SK-N-SH treated with all-trans-retinoic acid at 6 μM for 48 hours (cell line): Measurements from ENCODE around the gene SEMG2.

Experiments used
- ARNTL ChIP-seq: fragments of 450-650 bp; formaldehyde crosslinking; IDR thresholded peaks from 2 replicates; pipeline ENCODE4 v1.5.0; 2020; ENCODE audit warnings: low read depth, mild to moderate bottlenecking, moderate library complexity, borderline replicate concordance
- BACH2 ChIP-seq: fragments of 250-450 bp; sonication (Bioruptor Pico); IDR thresholded peaks from 2 replicates; pipeline ENCODE4 v1.9.0; 2021; ENCODE audit warnings: mild to moderate bottlenecking, borderline replicate concordance
- CSDC2 ChIP-seq: fragments of 250-450 bp; sonication (Bioruptor Pico); IDR thresholded peaks from 2 replicates; pipeline ENCODE4 v1.5.0; 2020; ENCODE audit warnings: mild to moderate bottlenecking, moderate library complexity
- CSRNP3 ChIP-seq: fragments of 250-450 bp; sonication (Bioruptor Pico); IDR thresholded peaks from 2 replicates; pipeline ENCODE4 v1.5.1; 2021; ENCODE audit warnings: mild to moderate bottlenecking, moderate library complexity
- GLIS3 ChIP-seq: fragments of 250-450 bp; sonication (Bioruptor Pico); IDR thresholded peaks from 2 replicates; pipeline ENCODE4 v1.5.0; 2020; ENCODE audit warnings: mild to moderate bottlenecking, moderate library complexity
- ISL1 ChIP-seq: fragments of 250-450 bp; sonication (Bioruptor Pico); IDR thresholded peaks from 2 replicates; pipeline ENCODE4 v2.1.2; 2022; ENCODE audit warnings: mild to moderate bottlenecking, moderate library complexity
- PATZ1 ChIP-seq: fragments of 250-450 bp; sonication (Bioruptor Pico); IDR thresholded peaks from 2 replicates; pipeline ENCODE4 v1.8.0; 2020; ENCODE audit warnings: mild to moderate bottlenecking, moderate library complexity, borderline replicate concordance
- PPARA ChIP-seq: fragments of 250-450 bp; sonication (Bioruptor Pico); IDR thresholded peaks from 2 replicates; pipeline ENCODE4 v1.5.0; 2020; ENCODE audit warnings: mild to moderate bottlenecking, borderline replicate concordance
- RARB ChIP-seq: fragments of 250-450 bp; sonication (Bioruptor Pico); IDR thresholded peaks from 2 replicates; pipeline ENCODE4 v1.8.0; 2021; ENCODE audit warnings: mild to moderate bottlenecking, moderate library complexity
- TCF4 ChIP-seq: fragments of 250-450 bp; sonication (Bioruptor Pico); IDR thresholded peaks from 2 replicates; pipeline ENCODE4 v1.8.0; 2021; ENCODE audit warnings: mild to moderate bottlenecking, moderate library complexity, borderline replicate concordance
- ZFP3 ChIP-seq: fragments of 250-450 bp; sonication (Bioruptor Pico); IDR thresholded peaks from 2 replicates; pipeline ENCODE4 v1.5.0; 2020; ENCODE audit warnings: mild to moderate bottlenecking, moderate library complexity
- ZFP30 ChIP-seq: fragments of 450-650 bp; formaldehyde crosslinking; IDR thresholded peaks from 2 replicates; pipeline ENCODE4 v1.5.0; 2022; ENCODE audit warnings: mild to moderate bottlenecking, moderate library complexity
- ZNF565 ChIP-seq: fragments of 450-650 bp; formaldehyde crosslinking; conservative IDR thresholded peaks from 2 replicates; pipeline ENCODE4 v1.5.0; 2020; ENCODE audit warnings: low read depth, mild to moderate bottlenecking, moderate library complexity
- ZNF8 ChIP-seq: fragments of 450-650 bp; formaldehyde crosslinking; IDR thresholded peaks from 2 replicates; pipeline ENCODE4 v1.5.0; 2020; ENCODE audit warnings: mild to moderate bottlenecking, moderate library complexity

- TF ChIP-seq PATZ1 (CRISPR knock-in tag) (no peak), ZNF8 (CRISPR knock-in tag) (no peak), ZFP3 (CRISPR knock-in tag) (no peak), TCF4 (CRISPR knock-in tag) (no peak), ZFP30 (CRISPR knock-in tag) (no peak), RARB (no peak), PPARA (CRISPR knock-in tag) (no peak), ZNF565 (CRISPR knock-in tag) (no peak), CSRNP3 (CRISPR knock-in tag) (no peak), ARNTL (CRISPR knock-in tag) (no peak), BACH2 (CRISPR knock-in tag) (no peak), CSDC2 (CRISPR knock-in tag) (no peak), GLIS3 (CRISPR knock-in tag) (no peak), ISL1 (CRISPR knock-in tag) (no peak)
These were observed 33.5 kb upstream of the SEMG2 start for GRCh38 chr20:45187693-45188092.
